Measurements from ENCODE around the gene CHERP. TPM values are rescaled to one million over a fixed set of nuclear protein-coding genes. Genes with fewer than 3 reads are reported as not detected.

Gene CHERP
- total RNA-seq, 1 donor from 2014 or later = 32.6 TPM

DNA sequence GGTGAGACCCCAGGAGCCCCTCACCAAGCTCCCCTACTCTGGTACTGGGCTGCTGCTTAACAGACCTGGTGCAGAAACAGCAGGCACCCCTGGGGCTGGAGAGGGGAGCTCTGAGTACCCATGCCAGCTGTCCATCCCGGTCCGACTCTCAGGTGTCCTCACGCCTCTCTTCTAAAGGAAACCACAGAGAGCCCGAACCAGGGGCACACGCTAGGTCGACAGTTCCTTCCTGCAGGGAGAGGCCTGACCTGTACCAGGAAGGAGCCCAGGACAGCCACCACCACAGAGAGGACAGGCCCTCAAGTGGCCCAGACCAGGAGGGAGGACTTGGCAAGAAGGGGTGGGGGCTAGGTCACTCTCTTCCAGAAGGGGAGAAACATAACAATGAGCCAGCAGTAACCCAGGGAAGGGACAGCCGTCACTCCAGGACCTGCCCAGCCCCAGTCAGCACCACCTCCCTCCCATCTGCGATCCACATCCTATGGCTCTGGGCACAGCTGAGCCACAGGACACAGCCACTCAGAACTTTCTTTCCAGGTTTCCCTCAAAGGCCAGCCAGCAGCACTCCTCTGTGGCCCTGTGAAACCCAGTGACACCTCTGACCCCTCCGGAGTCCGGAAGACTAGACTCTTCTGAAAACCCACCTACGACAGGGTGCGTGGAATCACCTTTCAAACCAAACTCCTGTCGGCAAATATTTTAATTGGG, 43.0 kb upstream of the CHERP start:
- H3K27me3 Mint-ChIP-seq (ENCODE audit: low read depth) = no peaks in the 10 kb centered on the region
- no peaks in the 10 kb centered on the region for H3K36me3 Mint-ChIP-seq (ENCODE audit: low read depth)
- peaks cover 82% of the 10 kb centered on the region for H3K4me1 Mint-ChIP-seq (ENCODE audit: low read depth)
- peak overlapping the region; percentile 94 for H3K27ac Mint-ChIP-seq (ENCODE audit: unreplicated experiment)
- no peaks in the 10 kb centered on the region for H3K9me3 Mint-ChIP-seq (ENCODE audit: low read depth)
- no peak overlapping the region for H3K4me3 Mint-ChIP-seq (ENCODE audit: unreplicated experiment)
- DNase-seq (ENCODE audit: low spot score) = no peak
- TF ChIP-seq, protein P1, sequence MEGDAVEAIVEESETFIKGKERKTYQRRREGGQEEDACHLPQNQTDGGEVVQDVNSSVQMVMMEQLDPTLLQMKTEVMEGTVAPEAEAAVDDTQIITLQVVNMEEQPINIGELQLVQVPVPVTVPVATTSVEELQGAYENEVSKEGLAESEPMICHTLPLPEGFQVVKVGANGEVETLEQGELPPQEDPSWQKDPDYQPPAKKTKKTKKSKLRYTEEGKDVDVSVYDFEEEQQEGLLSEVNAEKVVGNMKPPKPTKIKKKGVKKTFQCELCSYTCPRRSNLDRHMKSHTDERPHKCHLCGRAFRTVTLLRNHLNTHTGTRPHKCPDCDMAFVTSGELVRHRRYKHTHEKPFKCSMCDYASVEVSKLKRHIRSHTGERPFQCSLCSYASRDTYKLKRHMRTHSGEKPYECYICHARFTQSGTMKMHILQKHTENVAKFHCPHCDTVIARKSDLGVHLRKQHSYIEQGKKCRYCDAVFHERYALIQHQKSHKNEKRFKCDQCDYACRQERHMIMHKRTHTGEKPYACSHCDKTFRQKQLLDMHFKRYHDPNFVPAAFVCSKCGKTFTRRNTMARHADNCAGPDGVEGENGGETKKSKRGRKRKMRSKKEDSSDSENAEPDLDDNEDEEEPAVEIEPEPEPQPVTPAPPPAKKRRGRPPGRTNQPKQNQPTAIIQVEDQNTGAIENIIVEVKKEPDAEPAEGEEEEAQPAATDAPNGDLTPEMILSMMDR (IDR thresholded peaks at IDR 0.05) = no peak

GRCh38 chr19:16584248-16585093, 42.2 kb upstream of the CHERP start:
- no peak for DNase-seq (ENCODE audit: low spot score)
- Mint-ChIP-seq H3K4me3 (ENCODE audit: unreplicated experiment) (peak overlapping the region; percentile 59), H3K27me3 (ENCODE audit: low read depth) (no peaks in the 10 kb centered on the region), H3K9me3 (ENCODE audit: low read depth) (no peaks in the 10 kb centered on the region), H3K27ac (ENCODE audit: unreplicated experiment) (peak overlapping the region; percentile 94), H3K36me3 (ENCODE audit: low read depth) (no peaks in the 10 kb centered on the region), H3K4me1 (ENCODE audit: low read depth) (peaks cover 82% of the 10 kb centered on the region)
- TF ChIP-seq, protein P1 (IDR thresholded peaks at IDR 0.05) = no peak

GRCh38 chr19:16582486-16583261, 40.4 kb upstream of the CHERP start:
- TF ChIP-seq, protein P1 (IDR thresholded peaks at IDR 0.05) = no peak
- no peak overlapping the region for H3K4me3 Mint-ChIP-seq (ENCODE audit: unreplicated experiment)
- H3K27ac Mint-ChIP-seq (ENCODE audit: unreplicated experiment) = peak overlapping the region; percentile 12
- DNase-seq (ENCODE audit: low spot score) = no peak
- H3K27me3 Mint-ChIP-seq (ENCODE audit: low read depth) = no peaks in the 10 kb centered on the region
- H3K9me3 Mint-ChIP-seq (ENCODE audit: low read depth) = no peaks in the 10 kb centered on the region
- peaks cover 68% of the 10 kb centered on the region for H3K4me1 Mint-ChIP-seq (ENCODE audit: low read depth)
- peaks cover 3% of the 10 kb centered on the region for H3K36me3 Mint-ChIP-seq (ENCODE audit: low read depth)

GRCh38 chr19:16581971-16582343, 39.7 kb upstream of the CHERP start:
- DNase-seq (ENCODE audit: low spot score) = no peak
- Mint-ChIP-seq H3K9me3 (ENCODE audit: low read depth) (no peaks in the 10 kb centered on the region), H3K27me3 (ENCODE audit: low read depth) (no peaks in the 10 kb centered on the region), H3K27ac (ENCODE audit: unreplicated experiment) (peak overlapping the region; percentile 77), H3K36me3 (ENCODE audit: low read depth) (peaks cover 3% of the 10 kb centered on the region), H3K4me1 (ENCODE audit: low read depth) (peaks cover 61% of the 10 kb centered on the region), H3K4me3 (ENCODE audit: unreplicated experiment) (no peak overlapping the region)
- TF ChIP-seq, protein P1 (IDR thresholded peaks at IDR 0.05) = no peak
